WI38 (cell line): ENCODE data around the gene SLC25A38.

Experiments used
- H3K4me3 ChIP-seq: 2 replicates; pipeline ENCODE4 v1.5.1; 2011; ENCODE audit warnings: low read depth, mild to moderate bottlenecking, control low read depth, low read length
- CTCF ChIP-seq: IDR thresholded peaks from 2 replicates; pipeline ENCODE4 v1.5.1; 2012; ENCODE audit warnings: low read depth, mild to moderate bottlenecking, control low read depth, low read length

SLC25A38 gene

GRCh38 chr3:39428745-39429201 lies 45.6 kb downstream of the SLC25A38 start:
- TF ChIP-seq CTCF: no peak
- H3K4me3 ChIP-seq: no peak overlapping the region

GRCh38 chr3:39429466-39429865 lies 46.3 kb downstream of the SLC25A38 start:
- TF ChIP-seq CTCF: no peak
- no peak overlapping the region for H3K4me3 ChIP-seq

- no peak for TF ChIP-seq CTCF
Observed at GRCh38 chr3:39432342-39432741, 49.2 kb downstream of the SLC25A38 start.

GRCh38 chr3:39433642-39434041 lies 50.5 kb downstream of the SLC25A38 start:
- no peak for TF ChIP-seq CTCF
- H3K4me3 ChIP-seq: no peak overlapping the region

More at GRCh38 chr3:39432342-39432741, 49.2 kb downstream of the SLC25A38 start:
- H3K4me3 ChIP-seq: no peak overlapping the region

GRCh38 chr3:39434574-39434973 lies 51.4 kb downstream of the SLC25A38 start:
- no peak for TF ChIP-seq CTCF
- H3K4me3 ChIP-seq: no peak overlapping the region

GRCh38 chr3:39435006-39435748 lies 52.0 kb downstream of the SLC25A38 start:
- no peak for TF ChIP-seq CTCF
- no peak overlapping the region for H3K4me3 ChIP-seq

GRCh38 chr3:39438880-39439279 lies 55.7 kb downstream of the SLC25A38 start:
- TF ChIP-seq CTCF: no peak
- H3K4me3 ChIP-seq: no peak overlapping the region
